ENCODE results near the gene ZNF560. TPM values are rescaled to one million over a fixed set of nuclear protein-coding genes. Genes with fewer than 3 reads are reported as not detected.

Gene ZNF560
- total and polyA plus RNA-seq, 2 of the 13 experiments (the other 11 are each of a cell fraction or from before 2014, with no cell fraction given), result not detected

DNA sequence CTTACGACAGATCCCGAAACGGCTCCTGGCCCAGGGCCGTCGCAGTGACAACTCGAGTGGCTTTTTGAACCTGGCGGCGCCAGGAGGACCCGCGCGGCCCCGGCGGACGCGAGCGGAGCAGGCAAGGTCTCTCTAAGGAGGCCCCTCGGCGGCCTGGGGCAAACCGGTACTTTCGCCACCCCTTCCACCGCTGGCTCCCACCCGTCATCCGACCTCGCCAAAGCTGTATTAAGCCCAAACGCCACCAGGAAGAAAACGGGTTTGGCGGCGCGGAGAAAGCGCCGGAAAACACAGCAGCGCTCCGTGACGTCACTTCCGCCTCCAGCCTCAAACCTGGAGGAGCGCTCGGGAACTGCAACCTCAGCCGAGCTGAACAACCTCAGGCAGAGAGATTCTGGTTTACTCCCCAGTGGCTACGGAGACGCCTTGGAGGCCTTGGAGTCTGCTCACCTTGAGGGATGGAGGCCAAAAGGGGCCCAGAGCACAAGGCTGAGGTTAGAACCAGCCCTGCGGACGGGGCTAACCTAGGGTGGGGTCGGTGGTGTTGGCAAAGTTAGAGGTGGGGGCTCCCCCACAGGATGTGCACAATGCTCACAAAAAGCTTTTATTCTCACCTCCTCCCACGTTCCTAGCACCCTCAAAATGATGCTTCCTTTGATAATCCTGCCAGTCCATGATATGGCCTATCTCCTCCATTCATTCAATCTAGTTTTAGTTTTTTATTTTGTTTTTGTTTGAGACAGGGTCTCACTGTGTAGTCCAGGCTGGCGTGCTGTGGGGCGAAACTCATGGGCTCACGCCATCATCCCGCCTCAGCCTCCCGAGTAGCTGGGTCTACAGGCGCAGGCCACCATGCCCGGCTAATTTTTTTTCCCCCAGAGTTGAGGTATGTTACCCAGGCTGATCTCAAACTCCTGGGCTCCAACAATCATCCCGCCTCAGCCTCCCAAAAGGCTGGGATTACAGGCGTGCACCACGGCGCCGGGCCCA, 62.8 kb downstream of the ZNF560 start, which contains the start of gene ZNF266 (continued):
- TF ChIP-seq, protein P1, sequence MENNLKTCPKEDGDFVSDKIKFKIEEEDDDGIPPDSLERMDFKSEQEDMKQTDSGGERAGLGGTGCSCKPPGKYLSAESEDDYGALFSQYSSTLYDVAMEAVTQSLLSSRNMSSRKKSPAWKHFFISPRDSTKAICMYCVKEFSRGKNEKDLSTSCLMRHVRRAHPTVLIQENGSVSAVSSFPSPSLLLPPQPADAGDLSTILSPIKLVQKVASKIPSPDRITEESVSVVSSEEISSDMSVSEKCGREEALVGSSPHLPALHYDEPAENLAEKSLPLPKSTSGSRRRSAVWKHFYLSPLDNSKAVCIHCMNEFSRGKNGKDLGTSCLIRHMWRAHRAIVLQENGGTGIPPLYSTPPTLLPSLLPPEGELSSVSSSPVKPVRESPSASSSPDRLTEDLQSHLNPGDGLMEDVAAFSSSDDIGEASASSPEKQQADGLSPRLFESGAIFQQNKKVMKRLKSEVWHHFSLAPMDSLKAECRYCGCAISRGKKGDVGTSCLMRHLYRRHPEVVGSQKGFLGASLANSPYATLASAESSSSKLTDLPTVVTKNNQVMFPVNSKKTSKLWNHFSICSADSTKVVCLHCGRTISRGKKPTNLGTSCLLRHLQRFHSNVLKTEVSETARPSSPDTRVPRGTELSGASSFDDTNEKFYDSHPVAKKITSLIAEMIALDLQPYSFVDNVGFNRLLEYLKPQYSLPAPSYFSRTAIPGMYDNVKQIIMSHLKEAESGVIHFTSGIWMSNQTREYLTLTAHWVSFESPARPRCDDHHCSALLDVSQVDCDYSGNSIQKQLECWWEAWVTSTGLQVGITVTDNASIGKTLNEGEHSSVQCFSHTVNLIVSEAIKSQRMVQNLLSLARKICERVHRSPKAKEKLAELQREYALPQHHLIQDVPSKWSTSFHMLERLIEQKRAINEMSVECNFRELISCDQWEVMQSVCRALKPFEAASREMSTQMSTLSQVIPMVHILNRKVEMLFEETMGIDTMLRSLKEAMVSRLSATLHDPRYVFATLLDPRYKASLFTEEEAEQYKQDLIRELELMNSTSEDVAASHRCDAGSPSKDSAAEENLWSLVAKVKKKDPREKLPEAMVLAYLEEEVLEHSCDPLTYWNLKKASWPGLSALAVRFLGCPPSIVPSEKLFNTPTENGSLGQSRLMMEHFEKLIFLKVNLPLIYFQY (CRISPR knock-in tag; IDR thresholded peaks at IDR 0.05; ENCODE audit: borderline replicate concordance), result peak; percentile 28; the same call in 1 of the 2 replicates
- TF ChIP-seq, protein P2, sequence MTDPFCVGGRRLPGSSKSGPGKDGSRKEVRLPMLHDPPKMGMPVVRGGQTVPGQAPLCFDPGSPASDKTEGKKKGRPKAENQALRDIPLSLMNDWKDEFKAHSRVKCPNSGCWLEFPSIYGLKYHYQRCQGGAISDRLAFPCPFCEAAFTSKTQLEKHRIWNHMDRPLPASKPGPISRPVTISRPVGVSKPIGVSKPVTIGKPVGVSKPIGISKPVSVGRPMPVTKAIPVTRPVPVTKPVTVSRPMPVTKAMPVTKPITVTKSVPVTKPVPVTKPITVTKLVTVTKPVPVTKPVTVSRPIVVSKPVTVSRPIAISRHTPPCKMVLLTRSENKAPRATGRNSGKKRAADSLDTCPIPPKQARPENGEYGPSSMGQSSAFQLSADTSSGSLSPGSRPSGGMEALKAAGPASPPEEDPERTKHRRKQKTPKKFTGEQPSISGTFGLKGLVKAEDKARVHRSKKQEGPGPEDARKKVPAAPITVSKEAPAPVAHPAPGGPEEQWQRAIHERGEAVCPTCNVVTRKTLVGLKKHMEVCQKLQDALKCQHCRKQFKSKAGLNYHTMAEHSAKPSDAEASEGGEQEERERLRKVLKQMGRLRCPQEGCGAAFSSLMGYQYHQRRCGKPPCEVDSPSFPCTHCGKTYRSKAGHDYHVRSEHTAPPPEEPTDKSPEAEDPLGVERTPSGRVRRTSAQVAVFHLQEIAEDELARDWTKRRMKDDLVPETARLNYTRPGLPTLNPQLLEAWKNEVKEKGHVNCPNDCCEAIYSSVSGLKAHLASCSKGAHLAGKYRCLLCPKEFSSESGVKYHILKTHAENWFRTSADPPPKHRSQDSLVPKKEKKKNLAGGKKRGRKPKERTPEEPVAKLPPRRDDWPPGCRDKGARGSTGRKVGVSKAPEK (CRISPR knock-in tag; IDR thresholded peaks at IDR 0.05; ENCODE audit: borderline replicate concordance), result 0 out of 2 replicates have a peak, but pooled peaks have one; percentile 45
- TF ChIP-seq, protein P3, sequence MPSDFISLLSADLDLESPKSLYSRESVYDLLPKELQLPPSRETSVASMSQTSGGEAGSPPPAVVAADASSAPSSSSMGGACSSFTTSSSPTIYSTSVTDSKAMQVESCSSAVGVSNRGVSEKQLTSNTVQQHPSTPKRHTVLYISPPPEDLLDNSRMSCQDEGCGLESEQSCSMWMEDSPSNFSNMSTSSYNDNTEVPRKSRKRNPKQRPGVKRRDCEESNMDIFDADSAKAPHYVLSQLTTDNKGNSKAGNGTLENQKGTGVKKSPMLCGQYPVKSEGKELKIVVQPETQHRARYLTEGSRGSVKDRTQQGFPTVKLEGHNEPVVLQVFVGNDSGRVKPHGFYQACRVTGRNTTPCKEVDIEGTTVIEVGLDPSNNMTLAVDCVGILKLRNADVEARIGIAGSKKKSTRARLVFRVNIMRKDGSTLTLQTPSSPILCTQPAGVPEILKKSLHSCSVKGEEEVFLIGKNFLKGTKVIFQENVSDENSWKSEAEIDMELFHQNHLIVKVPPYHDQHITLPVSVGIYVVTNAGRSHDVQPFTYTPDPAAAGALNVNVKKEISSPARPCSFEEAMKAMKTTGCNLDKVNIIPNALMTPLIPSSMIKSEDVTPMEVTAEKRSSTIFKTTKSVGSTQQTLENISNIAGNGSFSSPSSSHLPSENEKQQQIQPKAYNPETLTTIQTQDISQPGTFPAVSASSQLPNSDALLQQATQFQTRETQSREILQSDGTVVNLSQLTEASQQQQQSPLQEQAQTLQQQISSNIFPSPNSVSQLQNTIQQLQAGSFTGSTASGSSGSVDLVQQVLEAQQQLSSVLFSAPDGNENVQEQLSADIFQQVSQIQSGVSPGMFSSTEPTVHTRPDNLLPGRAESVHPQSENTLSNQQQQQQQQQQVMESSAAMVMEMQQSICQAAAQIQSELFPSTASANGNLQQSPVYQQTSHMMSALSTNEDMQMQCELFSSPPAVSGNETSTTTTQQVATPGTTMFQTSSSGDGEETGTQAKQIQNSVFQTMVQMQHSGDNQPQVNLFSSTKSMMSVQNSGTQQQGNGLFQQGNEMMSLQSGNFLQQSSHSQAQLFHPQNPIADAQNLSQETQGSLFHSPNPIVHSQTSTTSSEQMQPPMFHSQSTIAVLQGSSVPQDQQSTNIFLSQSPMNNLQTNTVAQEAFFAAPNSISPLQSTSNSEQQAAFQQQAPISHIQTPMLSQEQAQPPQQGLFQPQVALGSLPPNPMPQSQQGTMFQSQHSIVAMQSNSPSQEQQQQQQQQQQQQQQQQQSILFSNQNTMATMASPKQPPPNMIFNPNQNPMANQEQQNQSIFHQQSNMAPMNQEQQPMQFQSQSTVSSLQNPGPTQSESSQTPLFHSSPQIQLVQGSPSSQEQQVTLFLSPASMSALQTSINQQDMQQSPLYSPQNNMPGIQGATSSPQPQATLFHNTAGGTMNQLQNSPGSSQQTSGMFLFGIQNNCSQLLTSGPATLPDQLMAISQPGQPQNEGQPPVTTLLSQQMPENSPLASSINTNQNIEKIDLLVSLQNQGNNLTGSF (CRISPR knock-in tag; IDR thresholded peaks at IDR 0.05), result 0 out of 2 replicates have a peak, but pooled peaks have one; percentile 67
- TF ChIP-seq ZNF232 (CRISPR knock-in tag; IDR thresholded peaks at IDR 0.05; ENCODE audit: borderline replicate concordance) (0 out of 2 replicates have a peak, but pooled peaks have one; percentile 17), GATAD2A (CRISPR knock-in tag; IDR thresholded peaks at IDR 0.05) (0 out of 2 replicates have a peak, but pooled peaks have one; percentile 21), ZNF607 (CRISPR knock-in tag; IDR thresholded peaks at IDR 0.05; ENCODE audit: borderline replicate concordance) (no peak), ZNF138 (CRISPR knock-in tag; IDR thresholded peaks at IDR 0.05; ENCODE audit: low read depth) (0 out of 2 replicates have a peak, but pooled peaks have one; percentile 55), KLF16 (CRISPR knock-in tag; IDR thresholded peaks at IDR 0.05) (peak in 1 of 2 experiments; percentile 16; a peak in 1 of 4 replicates), ZFP37 (CRISPR knock-in tag; IDR thresholded peaks at IDR 0.05; ENCODE audit: borderline replicate concordance) (peak; percentile 16; the same call in 1 of the 2 replicates), FOXA3 (CRISPR knock-in tag; IDR thresholded peaks at IDR 0.05) (peak; percentile 50)
- TF ChIP-seq, protein P4, sequence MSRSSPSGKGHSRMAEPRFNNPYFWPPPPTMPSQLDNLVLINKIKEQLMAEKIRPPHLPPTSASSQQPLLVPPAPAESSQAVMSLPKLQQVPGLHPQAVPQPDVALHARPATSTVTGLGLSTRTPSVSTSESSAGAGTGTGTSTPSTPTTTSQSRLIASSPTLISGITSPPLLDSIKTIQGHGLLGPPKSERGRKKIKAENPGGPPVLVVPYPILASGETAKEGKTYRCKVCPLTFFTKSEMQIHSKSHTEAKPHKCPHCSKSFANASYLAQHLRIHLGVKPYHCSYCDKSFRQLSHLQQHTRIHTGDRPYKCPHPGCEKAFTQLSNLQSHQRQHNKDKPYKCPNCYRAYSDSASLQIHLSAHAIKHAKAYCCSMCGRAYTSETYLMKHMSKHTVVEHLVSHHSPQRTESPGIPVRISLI (CRISPR knock-in tag; IDR thresholded peaks at IDR 0.05; ENCODE audit: borderline replicate concordance), result peak; percentile 32; the same call in 1 of the 2 replicates
